Ovary (tissue), 3 donors: Measurements from ENCODE around the gene EEF1AKMT3.

ENCODE experiments used
- EP300 ChIP-seq: sonication (generic); formaldehyde crosslinking; IDR thresholded peaks from one replicate; pipeline ENCODE4 v1.6.1; 2017; ENCODE audit warnings: antibody characterized with exemption
- POLR2A ChIP-seq: fragments of 450-650 bp; IDR thresholded peaks from one replicate; pipeline ENCODE4 v1.6.1; 2017; ENCODE audit warnings: antibody characterized with exemption, mild to moderate bottlenecking, moderate library complexity
- TF ChIP-seq, protein P1 (sequence below), 3 donors: fragments of 450-650 bp in 2 of 3; fragments of 200-600 bp in 1 of 3; IDR thresholded peaks; one replicate each; pipeline versions ENCODE4 v1.5.1 to v1.8.0; 2016 to 2022; ENCODE audit warnings: antibody characterized with exemption in 3 of 3, mild to moderate bottlenecking in 1 of 3
- donor health status: DM: no; HTN: no; CAD: no.

DNA sequence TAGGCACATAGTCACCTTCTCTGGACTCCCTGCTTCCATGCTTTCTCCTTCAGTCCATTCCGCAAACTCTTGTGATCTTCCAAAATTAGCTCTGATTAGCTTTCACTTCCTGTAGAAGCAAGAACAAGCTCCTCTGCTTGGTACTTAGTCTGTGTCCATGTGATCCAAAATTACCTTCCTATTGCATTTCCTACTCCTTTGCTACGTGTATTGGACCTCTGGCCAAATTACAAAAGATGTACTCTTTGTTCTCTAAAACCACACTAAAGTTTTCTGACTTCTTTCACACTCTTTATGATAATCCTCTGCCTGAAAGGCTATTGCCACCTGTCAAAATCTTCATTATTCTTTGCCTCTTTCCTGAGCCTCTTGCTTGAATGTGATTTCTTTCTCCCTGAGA lies 9.4 kb downstream of the EEF1AKMT3 start:
- TF ChIP-seq, protein P1, sequence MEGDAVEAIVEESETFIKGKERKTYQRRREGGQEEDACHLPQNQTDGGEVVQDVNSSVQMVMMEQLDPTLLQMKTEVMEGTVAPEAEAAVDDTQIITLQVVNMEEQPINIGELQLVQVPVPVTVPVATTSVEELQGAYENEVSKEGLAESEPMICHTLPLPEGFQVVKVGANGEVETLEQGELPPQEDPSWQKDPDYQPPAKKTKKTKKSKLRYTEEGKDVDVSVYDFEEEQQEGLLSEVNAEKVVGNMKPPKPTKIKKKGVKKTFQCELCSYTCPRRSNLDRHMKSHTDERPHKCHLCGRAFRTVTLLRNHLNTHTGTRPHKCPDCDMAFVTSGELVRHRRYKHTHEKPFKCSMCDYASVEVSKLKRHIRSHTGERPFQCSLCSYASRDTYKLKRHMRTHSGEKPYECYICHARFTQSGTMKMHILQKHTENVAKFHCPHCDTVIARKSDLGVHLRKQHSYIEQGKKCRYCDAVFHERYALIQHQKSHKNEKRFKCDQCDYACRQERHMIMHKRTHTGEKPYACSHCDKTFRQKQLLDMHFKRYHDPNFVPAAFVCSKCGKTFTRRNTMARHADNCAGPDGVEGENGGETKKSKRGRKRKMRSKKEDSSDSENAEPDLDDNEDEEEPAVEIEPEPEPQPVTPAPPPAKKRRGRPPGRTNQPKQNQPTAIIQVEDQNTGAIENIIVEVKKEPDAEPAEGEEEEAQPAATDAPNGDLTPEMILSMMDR (IDR thresholded peaks at IDR 0.05) = no peak
- no peak for TF ChIP-seq POLR2A
- no peak for TF ChIP-seq EP300
